ENCODE data around the gene EXOC2. TPM values are rescaled to one million over a fixed set of nuclear protein-coding genes. Genes with fewer than 3 reads are reported as not detected.
A peak's percentile ranks its signal among the peaks of the same experiment; 100 is the strongest.
"Not testable (repeated sequence)": the region's sequence is repeated elsewhere in the genome, so short reads cannot be mapped to it uniquely, and the experiment has no call there.

The EXOC2 gene
- polyA plus RNA-seq, 4 donors = 21.7 to 23.0 (median 22.5) TPM

DNA sequence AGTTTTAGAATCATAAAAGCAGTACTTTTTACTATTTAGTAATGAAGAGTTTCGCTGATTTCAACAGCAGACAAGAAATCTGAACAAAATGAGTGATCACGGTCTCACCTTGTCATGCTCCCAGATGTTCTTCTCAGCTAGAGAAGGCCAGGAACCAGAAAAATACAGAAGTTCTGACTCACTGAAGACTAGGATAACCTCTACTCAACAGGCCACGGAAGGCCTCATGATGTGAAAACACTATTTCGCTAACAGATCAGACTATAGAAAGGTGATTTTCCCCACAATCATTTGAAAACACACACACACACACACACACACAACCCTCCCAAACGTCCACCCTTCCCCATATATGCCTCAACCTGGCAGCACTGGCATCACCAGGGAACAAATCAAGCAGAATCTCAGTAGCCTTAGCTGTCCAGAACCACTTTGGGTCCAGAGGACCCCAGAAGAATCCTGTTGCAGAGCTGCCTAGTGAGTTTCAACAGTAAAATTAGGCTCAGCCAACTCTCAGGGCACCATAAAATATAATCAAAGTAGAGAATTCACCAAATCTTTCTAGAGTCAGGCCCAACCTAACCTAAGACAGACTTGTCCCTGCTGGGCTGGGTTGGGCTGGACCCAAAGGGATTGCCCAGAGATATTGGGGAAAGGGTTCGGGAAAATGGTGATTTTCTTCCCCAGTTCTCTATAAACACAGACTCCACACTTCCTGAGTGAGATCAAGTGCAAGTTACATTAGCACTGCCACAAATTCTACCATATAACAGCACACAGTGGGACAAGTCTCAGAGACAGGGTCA is 7.9 kb downstream of the EXOC2 start:
- no peak for DNase-seq (ENCODE audit: low read depth in 4 of 4, low spot score in 2 of 4)

DNA sequence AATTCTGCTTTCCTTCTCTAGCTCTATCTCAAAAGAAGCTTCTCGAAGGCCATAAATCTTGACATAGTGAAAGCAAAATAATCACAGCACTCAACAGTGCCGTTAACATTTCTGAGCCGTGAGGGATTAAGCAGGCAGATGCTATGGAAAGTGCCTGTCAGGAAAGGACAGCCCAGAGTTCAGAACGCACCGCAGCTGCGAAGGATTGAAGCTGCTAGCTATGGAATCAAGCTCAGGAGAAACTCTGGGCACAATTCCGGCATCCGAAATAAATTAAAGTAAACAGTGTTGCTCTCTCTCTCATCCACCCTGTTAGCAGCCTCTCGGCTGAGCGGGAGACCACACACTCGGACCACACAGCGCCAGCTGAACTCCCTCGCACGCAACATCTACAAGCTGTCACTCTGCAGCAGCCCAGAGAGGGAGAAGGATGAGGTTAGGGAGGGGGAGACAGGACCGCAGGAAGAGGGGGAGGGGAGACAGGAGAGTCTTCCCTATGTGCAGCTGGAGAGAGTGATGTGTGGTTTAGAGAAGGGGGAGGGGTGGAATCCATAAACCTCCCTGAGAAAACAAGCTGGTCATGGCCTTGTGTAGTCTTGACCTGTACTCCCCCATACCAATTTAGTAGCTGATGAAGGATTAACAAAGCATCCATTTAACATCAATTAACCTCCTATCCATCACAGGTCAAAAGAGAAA is 9.0 kb downstream of the EXOC2 start:
- peak; percentile 56 to 76 (median 70) for DNase-seq (ENCODE audit: low read depth in 4 of 4, low spot score in 2 of 4)

GRCh38 chr6:680666-681340 is 12.1 kb downstream of the EXOC2 start:
- no peak for DNase-seq (ENCODE audit: low read depth in 4 of 4, low spot score in 2 of 4)

GRCh38 chr6:680251-680650 is 12.7 kb downstream of the EXOC2 start:
- no peak for DNase-seq (ENCODE audit: low read depth in 4 of 4, low spot score in 2 of 4)

DNA sequence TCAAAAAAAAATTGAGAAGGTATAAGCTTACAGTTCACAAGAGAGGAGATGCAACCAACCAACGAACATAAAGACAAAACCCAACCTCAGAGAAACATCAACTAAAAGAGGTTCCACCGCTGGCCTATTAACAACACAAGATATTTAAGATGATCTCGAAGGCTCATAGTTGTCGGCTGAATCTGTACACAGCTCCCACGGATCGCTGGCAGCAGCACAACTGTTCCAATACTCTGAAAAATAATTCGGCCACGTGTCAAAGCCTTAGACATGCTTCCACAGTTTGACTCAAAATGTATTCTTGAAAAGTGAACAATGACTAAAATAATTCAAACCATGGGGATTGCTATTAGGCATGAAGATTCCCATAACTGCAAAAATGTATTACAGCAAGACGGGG is 13.7 kb downstream of the EXOC2 start:
- no peak for DNase-seq (ENCODE audit: low read depth in 4 of 4, low spot score in 2 of 4)

GRCh38 chr6:678520-678919 is 14.4 kb downstream of the EXOC2 start:
- no peak for DNase-seq (ENCODE audit: low read depth in 4 of 4, low spot score in 2 of 4)

DNA sequence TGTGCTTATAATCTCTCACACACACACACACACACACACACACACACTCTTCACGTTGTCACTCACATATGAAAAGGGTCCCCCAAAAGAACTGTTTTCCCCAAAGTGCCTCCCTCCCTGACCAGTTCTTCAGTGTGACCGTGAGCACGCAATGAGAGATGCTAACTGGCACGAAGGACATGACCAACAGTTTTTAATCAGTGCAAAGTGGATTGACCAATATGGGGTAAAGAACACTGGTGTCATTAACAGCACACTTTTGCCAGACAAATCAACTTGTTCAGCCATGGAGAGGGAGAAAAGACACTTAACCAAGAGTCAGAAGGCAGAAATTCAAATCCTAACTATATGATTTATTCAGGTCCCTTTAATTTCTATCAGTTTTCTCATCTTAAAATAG is 15.0 kb downstream of the EXOC2 start:
- no peak for DNase-seq (ENCODE audit: low read depth in 4 of 4, low spot score in 2 of 4)

GRCh38 chr6:674956-675355 is 18.0 kb downstream of the EXOC2 start:
- DNase-seq (ENCODE audit: low read depth in 4 of 4, low spot score in 2 of 4) = no peak

GRCh38 chr6:674406-674805 is 18.5 kb downstream of the EXOC2 start:
- DNase-seq (ENCODE audit: low read depth in 4 of 4, low spot score in 2 of 4) = no peak

GRCh38 chr6:667253-667927 is 25.5 kb downstream of the EXOC2 start:
- no peak for DNase-seq (ENCODE audit: low read depth in 4 of 4, low spot score in 2 of 4)

- DNase-seq (ENCODE audit: low read depth in 4 of 4, low spot score in 2 of 4) = no peak
Measured at GRCh38 chr6:665403-666267, 27.3 kb downstream of the EXOC2 start.

DNA sequence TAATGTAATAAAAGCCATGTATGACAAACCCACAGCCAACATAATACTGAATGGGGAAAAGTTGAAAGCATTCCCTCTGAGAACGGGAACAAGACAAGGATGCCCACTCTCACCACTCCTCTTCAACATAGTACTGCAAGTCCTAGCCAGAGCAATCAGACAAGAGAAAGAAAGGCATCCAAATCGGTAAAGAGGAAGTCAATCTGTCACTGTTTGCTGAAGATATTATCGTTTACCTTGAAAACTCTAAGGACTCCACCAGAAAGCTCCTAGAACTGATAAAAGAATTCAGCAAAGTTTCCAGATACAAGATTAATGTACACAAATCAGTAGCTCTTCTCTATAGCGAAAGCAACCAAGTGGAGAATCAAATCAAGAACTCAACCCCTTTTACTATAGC is 29.2 kb downstream of the EXOC2 start:
- not testable (repeated sequence) for DNase-seq (ENCODE audit: low read depth in 4 of 4, low spot score in 2 of 4)

DNA sequence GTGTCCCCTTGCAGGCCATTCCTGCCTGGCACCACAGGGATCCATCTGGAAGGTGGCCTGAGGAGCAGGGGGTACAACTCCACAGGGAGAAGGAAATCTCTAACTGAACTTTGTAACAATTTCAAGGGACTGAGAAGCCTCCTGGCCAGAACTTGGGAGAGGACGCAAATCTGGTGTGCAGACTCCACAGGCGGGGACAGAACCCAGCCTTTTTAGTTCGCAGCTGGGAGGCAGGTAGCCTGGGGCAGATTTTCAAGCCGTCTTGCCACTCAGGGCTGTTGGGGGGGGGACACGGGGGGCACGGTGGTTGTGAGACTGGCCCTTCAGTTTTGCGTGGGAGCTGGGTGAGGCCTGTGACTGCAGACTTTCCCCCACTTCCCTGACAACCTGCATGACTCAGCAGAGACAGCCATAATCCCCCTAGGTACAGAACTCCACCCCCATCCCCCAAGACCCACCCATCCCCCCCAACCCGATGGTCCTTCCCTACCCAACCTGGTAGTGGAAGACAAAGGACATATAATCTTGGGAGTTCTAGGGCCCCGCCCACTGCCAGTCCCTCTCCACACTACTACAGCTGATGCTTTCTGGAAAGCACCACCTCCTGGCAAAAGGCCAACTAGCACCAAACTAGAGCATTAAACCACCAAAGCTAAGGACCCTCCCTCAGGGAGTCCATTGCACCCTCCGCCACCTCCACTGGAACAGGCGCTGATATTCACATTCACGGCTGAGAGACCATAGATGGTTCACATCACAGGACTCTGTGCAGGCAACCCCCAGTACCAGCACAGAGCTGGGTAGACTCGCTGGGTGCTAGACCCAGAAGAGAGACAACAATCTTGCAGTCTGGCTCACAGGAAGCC is 33.0 kb downstream of the EXOC2 start:
- DNase-seq (ENCODE audit: low read depth in 4 of 4, low spot score in 2 of 4) = no peak

DNA sequence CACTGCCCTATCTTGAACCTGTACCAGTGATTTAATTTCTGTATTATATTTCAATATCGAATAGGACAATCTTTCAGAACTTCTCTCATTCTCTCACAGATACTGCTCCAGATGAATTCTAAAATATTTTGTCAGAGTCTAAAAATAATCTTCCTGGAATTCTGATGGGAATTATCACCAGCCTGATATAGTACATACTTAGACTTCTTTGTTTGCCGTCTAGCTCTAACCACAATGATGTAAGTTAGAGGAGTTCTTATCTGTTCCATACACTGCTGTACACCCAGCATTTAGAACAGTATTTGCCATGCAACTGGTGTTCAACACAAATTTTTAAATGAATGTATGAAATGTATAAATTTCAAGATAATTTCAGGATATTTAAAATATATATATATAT is 34.7 kb downstream of the EXOC2 start:
- DNase-seq (ENCODE audit: low read depth in 4 of 4, low spot score in 2 of 4) = no peak

DNA sequence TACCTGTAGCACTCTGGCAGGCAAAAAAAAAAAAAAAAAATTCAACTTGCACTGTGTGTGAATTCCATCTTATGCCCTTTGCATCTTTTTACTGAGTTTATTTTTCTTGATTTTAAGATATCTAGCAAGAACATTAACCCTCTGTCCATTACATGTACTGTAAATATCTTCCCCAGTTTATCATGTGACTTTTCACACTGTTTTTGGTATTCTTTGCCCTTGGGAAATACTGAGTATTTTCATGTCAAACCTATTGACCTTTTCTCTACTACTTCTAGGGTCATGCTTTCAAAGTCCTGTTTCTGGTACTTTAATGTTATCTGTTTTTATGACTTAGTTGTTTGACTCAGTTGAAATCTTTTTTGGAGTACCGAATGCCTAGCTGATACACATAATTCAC is 35.2 kb downstream of the EXOC2 start:
- DNase-seq (ENCODE audit: low read depth in 4 of 4, low spot score in 2 of 4) = no peak

DNA sequence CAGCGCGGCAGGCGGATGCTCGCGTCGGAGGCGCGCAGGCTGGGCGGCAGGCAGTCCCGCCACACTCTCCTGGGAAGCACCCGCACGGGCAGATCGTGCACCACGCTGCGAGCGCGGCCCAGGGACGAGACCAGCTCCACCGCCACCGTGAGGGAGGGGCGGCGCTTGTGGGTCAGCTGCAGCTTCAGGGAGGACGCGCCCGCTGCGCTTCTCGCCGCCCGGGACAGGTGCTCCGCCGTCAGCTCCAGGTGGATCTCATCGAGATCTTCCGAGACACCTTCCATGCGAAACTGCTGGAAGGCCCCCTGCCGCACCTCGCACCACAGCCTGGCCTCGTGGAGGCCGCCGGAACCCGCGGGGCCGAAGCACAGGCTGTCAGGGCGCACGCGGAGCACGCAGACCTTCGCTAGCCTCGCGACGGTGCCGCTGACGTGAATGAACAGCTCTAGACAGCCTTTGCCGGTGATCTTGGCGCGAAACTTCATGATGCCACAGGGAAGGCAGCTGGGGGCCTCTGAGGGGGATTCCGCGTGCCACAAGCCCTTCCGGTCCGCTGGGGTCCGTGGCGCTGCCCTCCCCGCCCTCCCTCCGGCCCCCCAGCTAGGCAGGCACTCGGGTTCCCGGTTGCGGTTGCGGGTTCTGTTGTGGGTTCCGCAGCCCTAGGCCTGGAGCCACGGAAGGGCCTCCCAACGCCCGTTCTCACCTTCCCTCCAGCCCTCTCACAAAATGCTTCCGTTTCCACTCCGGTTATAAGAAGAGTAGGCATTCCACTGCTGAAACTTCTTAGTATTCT is 36.3 kb downstream of the EXOC2 start, which contains the start of gene HUS1B:
Gene HUS1B (minus strand): TSS at position 641 of the 793 bp plus-strand sequence. CDS start 156 bp downstream, at position 485.
- DNase-seq (ENCODE audit: low read depth in 4 of 4, low spot score in 2 of 4) = no peak

DNA sequence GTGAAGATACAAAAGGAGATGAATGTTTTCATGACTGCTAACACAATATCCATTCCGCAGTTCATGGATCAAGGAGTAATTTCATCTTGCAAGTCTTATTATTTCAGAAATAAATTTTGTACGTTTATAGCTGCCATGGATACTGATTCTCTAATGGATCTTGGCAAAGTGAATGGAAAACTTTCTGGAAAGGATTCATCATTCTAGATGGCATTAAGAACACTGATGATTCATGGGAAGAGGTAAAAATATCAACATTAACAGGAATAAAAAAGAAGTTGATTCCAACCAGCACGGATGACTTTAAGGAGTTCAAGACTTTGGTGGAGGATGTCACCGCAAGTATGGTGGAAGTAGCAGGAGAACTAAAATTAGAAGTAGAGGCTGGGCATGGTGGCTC is 38.8 kb downstream of the EXOC2 start:
- no peak for DNase-seq (ENCODE audit: low read depth in 4 of 4, low spot score in 2 of 4)

DNA sequence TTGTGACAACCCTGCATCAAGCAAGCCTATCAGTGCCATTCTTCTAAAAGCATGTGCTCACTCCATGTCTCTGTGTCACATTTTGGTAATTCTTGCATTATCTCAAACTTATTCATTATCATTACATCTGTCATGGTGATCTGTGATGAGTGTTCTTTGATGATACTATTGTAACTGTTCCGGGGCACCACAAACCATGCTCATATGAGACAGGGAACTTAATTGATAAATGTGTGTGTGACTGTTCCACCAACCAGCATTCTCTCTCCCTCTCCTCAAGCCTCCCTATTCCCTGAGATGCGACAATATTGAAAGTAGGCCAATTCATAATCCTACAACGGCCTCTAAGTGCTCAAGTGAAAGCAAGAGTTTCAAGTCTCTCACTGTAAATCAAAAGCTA is 40.1 kb downstream of the EXOC2 start:
- DNase-seq (ENCODE audit: low read depth in 4 of 4, low spot score in 2 of 4) = no peak

Data from left renal cortex interstitium (tissue), 4 donors.